RPMI7951 (cell line): ENCODE data around the gene KCNMA1. TPM values are rescaled to one million over a fixed set of nuclear protein-coding genes. Genes with fewer than 3 reads are reported as not detected.
A peak's percentile ranks its signal among the peaks of the same experiment; 100 is the strongest.
"Not testable (repeated sequence)": the region's sequence is repeated elsewhere in the genome, so short reads cannot be mapped to it uniquely, and the experiment has no call there.

Experiments used
- DNase-seq: peaks from one replicate; pipeline ENCODE4 v3.0.0-alpha.2; 2012; ENCODE audit warnings: low read depth
- total RNA-seq: library from RNA; depleted of rRNA; stranded (reverse); fragments of >200 nt; shearing (Covaris generic); gene quantifications from 2 replicates; pipeline ENCODE4 v1.2.3, GENCODE V29; 2014

The KCNMA1 gene
- total RNA-seq, 1 experiment from 2014 or later: 47.7 TPM

DNA sequence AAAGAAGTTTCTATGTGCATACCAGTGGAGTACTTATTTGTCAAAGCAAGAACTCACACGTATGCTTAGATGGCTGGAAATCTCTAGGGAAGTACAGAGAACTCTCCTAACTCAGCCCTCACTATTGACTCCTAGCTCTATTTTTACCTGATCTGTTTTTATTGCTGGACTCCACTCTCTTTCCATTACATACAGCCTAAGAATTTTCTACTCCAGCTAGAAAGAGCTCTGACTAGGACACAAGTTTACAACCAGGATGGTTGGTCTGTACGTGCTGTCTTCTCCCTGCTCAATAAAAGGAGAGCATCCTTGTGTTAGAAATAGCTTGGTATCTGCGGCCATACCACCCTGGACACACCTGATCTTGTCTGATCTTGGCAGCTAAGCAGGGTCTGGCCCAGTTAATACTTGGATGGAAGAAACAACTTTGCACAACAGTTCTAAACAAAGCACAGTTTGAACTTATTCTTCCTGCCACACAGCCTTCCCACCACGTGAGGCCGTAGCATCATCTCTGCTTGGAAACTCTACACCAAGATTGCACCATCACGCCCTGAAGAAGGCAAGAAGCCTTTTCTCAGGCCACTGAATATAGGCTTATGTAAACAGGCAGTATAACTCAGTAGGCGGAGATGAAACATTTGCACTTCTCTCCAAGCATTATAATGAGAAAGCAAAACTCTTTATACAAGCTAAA, 50.7 kb downstream of the KCNMA1 start:
- peak; percentile 78 for DNase-seq

DNA sequence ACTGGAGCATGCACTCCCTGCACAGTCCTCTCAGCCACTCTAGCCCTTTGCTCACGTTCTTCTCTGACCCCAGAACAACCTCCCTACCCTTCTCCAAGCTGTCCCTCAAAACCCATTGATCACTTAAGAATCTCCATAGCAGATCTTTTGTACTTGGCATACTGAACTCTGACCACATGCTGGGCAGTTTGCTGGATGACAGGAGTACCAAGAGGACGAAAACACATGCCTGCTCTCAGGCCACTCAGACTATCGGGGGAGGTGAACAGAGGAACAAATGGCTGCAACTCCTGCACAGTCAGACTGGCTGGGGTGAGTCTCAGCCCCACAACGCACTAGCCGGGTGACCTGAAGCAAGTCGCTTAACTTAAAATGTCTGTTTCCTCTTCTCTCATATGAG, 52.7 kb downstream of the KCNMA1 start:
- no peak for DNase-seq

DNA sequence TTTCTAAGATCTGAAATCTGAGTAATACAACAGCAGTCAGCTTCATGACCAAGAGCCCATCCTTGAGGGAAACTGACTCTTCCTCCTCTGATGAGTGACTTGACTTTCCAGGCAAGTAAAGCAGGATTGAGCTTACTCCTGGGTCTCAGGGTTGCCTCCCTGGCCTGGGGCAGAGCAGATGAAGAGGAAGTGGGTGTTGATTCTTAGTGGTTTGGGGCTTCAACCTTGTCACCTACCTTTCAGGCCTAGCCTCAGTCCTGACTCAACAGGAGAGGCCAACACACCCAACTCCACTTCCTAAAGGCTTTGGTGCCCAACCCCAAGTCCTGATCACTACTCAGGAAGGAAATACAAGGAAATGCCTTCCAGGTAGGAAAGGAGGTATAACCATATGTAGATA, 54.1 kb downstream of the KCNMA1 start:
- DNase-seq: no peak

DNA sequence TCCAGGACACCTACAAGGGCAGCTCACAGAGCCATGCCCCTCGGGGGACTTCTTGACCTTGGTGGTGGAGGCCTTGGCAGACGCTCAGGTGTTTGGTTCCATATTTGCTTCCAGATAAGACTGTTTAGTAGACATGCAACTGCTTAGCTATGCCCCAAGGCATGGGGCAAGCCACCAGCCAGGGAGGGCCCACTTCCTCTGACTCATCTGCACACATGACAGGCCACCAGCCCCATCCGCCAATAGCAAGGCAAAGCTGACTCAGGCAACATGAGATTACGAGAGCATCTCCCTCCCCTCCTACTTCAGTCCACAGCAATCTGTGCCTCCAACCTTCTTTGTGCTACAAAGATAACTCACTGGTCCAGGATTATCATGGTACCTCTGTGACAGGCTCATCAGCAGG, 54.9 kb downstream of the KCNMA1 start:
- DNase-seq: peak; percentile 98

DNA sequence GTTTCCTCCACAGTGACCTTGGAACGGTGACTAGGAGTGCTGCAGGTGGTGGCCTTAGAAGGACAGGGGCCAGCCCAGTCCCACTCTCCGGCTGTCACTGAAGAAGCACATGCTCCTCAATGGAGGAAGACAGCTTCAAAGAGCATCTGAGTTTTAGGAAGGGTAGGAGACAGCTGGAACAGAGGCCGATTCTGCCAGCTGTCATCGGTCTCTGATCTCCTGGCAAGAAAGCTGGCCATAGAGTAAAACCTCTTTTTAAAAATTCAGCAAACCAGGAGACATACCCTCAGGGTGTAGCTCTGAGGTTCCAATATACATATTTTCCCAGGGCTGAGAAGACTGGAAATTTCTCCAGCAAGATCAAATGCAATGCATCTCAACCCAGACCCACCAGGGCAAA, 55.9 kb downstream of the KCNMA1 start:
- DNase-seq: no peak

DNA sequence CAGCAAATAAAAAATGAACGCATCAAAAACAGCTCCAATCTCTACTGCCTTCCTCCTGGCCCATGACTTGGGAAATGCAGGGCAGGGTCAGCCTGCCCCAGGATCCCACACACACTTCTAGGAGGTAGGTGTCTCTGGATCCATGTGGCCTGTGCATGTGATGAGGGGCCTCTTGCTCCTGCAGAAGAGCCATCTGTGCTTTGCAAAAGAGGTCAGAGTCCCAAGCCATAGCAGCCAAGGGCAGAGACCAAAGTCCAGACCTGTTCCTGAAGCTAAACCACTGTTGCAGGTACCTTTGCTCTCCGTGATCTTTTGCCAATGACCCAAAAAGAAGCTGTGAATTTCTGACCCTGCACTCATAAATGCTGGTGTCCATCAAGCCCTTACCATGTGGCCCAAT, 57.1 kb downstream of the KCNMA1 start:
- no peak for DNase-seq

DNA sequence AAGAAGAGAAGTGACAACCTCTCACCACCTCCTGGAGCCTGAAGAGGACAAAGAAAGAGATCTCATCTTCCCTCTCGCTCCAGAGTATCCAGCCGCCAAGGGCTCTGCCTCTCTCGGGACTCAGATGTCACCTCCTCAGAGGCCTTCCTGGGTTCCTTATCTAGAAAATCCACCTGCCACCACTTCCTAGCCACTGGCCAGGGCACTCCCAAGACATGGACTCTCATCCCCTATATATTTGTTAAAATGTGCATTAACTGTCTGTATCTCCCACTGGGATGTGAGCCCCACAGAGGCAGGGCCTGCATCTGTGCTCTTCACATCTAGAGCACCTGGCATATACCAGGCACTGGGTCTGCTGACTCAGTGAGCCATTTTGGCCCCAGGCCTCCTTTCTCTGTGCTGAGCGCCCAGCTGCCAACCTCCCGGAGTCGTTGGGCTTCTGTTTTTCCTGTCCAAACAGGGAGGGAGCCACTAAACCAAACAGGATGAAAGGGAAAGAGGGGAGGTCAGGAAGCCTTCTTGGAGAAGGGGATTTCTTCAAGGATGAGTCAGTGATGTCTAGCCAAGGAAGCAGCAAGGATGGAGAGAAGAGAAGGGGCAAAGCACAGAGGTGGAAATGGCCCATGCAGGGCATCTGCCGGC, 58.9 kb downstream of the KCNMA1 start:
- peak; percentile 96 for DNase-seq

DNA sequence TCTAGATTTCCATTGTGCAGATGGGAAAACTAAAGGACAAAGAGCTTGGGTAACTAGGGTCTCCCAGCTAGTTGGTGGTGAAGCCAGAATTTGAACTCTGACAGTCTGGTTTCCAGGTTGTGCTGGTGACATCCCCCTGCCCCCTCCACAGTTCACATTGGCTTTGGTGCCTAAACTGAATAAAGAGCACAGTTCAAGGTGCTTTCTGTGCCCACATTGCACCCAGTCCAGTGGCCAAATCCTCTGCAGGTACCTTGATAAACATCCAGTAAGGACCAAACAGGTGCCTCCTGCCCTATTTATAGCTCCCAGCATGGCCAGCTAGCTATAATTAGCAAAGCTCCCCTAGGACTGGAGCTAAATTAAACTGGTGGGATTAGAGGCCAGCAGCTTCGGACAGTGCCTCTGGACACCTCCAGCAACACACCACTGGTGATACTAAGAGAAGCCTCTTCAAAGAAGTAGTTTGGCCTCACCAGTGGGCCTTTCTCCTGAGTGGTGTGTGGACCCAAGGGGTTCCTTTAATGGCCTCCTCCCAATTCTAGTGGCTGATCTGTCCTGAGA, 59.9 kb downstream of the KCNMA1 start:
- no peak for DNase-seq

DNA sequence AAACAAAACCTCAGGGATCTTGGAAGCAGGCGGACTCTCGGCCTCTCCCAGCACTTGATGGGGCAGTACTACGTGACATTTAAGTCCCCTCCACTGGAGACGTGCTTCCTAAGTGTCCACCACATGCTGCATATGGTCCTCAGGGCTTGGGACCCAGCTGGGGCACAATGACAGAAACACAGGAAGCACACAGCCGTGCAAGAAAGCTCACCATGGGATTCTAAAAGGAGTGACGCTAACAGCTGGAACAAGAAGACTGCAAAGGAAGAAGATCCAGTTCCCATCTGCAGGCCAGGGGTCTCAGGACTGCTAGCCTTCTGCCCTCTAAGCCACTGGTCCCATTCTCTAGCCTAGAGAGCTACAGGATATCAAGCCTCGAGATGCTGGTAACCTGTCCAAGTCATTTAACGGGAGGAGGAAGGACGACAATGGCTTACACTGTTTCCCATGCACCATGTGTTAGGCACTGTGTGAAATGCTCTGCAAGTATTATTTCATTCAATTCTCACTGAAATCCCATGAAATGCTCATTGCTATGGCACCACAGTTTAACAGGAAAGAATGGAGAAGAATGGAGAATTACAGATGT, 61.1 kb downstream of the KCNMA1 start:
- DNase-seq: no peak

DNA sequence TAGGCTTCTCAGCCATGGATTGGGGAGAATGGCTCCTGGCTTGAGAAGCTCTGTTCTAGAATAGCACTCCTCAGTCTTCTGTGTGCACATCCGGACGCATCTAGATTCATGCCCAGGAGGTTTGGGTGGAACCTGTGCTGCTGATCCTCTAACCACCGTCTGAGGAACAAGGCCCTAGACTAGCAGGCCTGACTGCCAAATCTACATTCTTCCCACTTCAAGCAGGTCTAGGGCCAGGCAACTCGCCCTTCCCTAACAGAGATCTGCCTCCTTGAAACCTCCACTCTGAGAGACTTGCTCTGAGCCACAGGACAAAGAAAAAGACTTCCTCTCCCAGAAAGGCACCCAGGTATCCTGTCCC, 61.6 kb downstream of the KCNMA1 start:
- no peak for DNase-seq

DNA sequence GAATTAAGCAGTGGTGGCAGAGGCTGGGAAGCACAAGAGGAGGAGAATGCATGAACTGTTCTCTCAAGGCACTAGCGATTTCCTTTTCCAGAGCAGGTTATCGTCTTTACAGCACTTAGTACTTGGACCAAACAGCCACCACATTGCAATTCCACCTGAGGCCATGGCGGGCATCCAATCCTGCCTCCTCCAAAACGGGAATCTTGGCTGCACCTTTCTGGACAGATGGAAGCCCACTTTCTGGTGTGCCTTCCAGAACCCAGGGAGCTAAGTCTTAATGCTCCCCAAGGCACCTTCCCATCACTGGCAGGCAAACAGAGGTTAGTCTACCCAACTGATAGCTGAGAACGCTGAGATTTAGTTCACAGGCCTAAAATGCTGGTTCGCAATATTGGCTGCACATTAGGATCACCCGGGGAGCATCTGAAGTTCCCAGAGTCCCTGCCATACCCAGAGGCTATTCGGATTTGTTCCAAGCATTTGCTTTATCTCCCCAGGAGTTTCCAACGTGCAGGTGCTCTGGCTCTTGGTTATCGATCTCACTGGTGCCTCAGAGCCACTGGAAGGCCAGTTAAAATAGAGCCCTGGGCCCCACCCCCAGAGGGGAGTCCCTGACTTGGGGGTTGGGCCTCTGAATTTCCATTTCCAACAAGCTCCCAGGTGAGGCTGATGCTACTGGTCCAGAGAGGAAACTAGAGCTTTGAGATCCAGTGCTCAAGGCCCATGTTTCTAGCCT, 62.2 kb downstream of the KCNMA1 start:
- DNase-seq: no peak

DNA sequence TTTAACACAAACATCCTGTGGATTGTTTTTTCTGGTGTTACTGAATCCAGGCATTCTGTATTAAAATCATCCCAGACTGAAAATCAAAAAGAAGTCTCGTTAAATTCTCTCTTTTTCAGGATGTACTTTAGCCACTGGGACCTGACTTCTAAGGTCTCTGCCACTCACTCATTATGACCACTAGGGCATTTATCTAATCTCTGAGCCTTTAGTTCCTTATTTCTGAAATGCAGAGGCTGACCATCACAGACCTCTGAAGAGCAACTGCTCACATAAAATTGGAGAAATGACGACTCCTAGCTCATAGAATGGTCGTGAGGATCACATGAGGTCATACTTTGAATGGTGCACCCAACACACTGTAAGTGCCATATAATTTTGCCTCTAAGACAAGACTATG, 63.2 kb downstream of the KCNMA1 start:
- DNase-seq: no peak

DNA sequence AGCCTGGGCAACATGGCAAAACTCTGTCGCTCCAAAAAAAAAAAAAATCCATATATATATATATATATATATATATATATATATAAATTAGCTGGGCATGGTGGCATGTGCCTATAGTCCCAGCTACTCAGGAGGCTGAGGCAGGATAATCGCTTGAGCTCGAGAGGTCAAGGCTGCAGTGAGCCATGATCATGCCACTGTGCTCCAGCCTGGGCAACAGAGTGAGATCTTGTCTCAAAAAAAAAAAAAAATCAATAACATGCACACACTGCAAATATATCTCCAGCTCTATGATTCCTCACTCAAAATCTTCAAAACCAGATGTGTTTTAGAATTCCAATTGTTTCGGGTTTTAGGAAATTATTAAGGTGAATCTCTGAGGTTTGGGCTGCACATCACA, 65.1 kb downstream of the KCNMA1 start:
- DNase-seq: not testable (repeated sequence)

DNA sequence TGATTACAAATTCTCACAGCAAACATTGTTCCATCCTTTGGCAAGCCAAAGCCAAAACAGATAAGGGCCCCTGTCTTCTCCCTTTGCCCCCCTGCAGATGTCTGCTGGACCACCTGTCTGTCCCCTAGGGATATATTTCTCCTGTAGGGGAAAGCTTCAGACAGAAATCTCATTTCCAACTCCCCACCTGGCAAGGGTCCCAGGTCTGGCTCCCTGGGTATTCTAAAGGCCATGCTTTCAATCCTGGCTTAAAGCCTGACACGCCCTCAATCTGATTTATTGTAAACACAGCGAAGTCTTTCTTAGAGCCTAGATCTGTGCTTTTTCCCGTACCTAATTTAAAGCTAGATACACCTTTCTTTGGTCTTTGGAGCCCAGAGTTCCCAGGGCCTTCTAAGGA, 66.1 kb downstream of the KCNMA1 start:
- no peak for DNase-seq

DNA sequence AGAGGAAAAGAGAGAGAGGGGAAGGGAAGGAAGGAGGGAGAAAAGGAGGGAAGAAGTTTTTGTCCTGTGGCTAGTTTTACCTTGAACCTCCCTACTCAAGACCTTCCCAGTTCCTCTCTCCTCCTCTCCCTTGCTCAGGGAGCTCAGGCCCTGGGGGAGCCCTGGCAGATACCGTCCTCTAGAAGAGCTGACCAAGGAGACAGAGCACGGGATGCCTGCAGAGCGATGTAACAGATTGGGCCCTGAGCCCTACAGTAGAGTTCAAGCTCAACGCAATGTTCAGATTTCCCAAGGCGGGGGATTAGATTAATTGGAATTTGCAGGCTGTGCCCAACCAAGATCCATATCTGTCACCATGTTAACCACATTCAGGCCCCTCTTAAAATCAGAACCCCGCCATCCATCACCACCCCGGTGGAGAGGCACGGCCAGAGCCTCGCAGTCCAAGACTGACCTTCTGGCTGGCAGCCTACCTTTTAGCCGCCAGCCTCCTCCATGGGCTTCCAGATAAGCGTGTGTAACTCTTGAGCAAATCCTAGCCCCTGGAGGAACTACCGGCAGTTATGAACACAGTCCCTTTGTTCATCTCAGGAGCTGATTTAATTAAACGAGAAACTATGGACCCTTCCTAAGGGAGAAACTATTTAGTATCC, 70.6 kb downstream of the KCNMA1 start:
- no peak for DNase-seq

DNA sequence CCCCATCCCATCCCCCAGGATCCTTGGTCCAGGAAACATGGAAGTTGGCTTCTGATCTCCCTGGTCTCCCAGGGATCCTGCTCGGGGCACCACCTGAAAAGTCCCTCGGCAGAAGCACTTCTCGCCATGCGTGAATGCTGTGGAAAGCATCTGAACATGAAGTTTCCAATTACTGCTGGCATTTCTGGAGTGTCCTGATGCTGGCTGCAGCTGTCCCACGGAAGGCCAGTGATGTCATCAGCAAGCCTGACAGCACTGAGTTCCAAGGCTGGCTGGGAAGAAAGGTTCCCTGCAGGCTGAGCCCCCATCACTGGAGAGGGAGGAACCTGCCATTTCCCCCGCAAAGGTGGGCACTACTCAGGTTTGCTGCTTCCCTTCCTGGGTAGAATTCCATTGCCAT, 71.4 kb downstream of the KCNMA1 start:
- no peak for DNase-seq

DNA sequence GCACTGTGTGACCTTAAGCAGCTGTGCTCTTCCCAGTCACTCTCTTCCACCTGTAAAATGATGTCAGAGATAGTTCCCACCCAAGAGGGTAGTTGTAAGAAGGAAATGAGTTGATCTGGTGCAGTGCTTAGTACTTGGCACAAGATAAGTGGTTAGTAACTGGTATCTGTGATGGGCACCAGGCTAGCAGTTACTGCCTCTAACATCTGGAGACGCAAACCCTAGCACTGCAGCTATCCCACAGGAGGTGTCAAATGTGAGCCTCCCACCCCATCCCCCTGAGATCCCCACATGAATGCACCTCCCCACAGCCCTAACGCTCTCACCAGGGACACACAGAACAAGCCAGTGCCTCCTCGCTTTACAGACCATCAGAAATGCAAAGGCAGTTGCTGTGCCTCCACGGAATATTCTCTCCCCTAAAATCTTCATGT, 72.0 kb downstream of the KCNMA1 start:
- DNase-seq: no peak

DNA sequence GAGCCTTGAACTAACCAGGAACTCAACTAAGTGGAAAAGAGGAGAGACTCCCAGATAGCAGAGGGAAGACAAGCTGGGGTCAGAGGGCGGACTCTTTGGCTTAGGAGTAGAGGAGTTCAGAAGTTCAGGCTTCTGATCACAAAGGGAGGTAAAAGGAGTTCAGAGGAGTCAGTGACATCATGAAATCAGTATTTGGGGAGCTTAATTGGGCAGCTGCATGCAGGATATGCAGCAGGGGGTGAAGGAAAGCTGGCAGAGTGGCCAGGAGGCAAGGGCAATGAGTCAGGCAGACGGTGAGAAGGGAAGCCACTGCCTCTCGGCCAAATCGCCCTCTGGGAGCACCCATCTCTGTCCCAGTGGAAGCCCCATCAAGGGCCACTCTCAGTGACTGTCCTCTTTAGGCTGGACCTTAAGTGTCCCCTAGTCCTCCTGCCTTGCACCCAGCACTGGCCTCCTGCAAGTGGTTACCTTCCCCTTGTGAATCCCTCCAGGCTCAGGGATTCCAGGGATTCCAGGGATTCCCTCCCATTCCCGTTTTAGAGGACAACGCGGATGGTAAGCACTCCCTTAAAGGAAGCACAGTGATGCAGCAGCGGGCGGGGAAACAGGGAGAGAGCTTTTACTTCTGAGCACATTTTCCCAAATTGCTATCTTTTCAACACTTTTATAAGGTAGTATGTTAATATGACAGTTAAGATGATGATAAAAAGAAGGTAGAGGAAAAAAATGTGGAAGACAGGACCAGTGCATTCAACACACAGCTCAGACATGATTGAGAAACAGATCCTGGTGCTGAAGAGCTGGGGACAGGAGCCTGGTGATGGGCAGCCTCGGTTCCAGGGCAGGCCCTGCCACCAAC, 72.6 kb downstream of the KCNMA1 start:
- DNase-seq: peak; percentile 85

DNA sequence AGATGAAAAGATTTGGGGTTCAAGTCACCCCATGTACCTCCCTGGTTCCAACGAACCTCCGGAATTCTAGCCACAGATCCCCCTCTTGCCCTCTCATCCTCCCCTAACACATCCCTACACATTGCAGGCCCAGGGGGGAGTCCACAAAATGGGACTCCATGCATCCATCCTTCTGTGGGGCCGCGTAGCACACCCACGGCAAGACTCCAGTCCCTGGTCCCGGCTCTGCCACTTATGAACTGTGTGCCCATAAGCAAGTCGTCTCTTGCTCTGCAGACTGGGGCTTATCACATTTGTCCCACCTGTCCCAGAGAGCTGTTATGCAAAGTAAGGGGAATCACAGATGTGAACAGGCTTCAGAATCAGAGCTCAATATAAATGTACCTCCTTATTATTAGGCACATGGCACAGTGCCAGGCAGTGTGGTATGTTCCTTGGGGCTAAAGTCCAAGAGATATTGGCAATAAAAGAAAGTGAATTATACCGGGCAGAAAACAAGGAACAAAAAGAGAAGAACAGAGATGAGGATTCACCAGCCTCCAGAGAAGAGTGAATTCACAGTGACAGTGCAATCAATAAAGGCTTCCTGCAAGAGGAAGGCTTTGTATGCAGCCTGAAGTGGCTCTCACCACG, 73.9 kb downstream of the KCNMA1 start:
- no peak for DNase-seq

DNA sequence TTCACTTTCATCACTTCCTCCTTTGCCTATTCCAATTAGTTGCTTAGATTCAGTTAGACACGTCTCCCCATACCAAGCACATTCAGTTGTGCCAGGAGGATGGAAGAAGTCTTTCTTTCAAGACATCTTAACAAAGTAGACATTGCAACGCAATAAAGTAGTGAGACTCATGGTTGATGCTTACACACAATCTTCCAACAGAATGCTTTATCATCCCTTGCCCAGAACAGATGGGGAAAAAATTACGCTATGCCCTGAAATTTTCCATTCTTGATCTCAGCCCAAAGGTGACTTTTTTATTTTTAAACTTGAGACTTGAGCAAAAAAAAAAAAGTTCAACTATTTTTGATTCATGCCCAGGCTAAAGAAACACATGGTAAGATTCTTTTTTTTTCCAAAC, 74.9 kb downstream of the KCNMA1 start:
- no peak for DNase-seq
